Endodermal cell (in vitro differentiated cells): ENCODE data around the gene SIPA1L2. TPM values are rescaled to one million over a fixed set of nuclear protein-coding genes. Genes with fewer than 3 reads are reported as not detected.

Experiments used
- DNase-seq: peaks from one replicate; pipeline ENCODE4 v3.0.0-alpha.2; 2017
- H3K27ac ChIP-seq: 2 replicates; pipeline ENCODE4 v1.5.1; 2013; ENCODE audit warnings: mild to moderate bottlenecking, low read depth, low read length, moderate library complexity
- H3K27me3 ChIP-seq: 2 replicates; pipeline ENCODE4 v1.6.1; 2013; ENCODE audit warnings: mild to moderate bottlenecking, low read length, moderate library complexity; ENCODE audit not compliant: insufficient read depth, control insufficient read depth, poor library complexity, severe bottlenecking
- H3K36me3 ChIP-seq: 2 replicates; pipeline ENCODE4 v1.7.0; 2013; ENCODE audit warnings: mild to moderate bottlenecking, low read length, moderate library complexity; ENCODE audit not compliant: control insufficient read depth, insufficient read depth
- H3K4me1 ChIP-seq: one replicate; pipeline ENCODE4 v1.7.0; 2013; ENCODE audit warnings: low read length; ENCODE audit not compliant: control insufficient read depth, insufficient read depth
- H3K4me3 ChIP-seq: 2 replicates; pipeline ENCODE4 v1.5.1; 2013; ENCODE audit warnings: mild to moderate bottlenecking, low read length, moderate library complexity
- H3K9ac ChIP-seq: 2 replicates; pipeline ENCODE4 v1.6.1; 2013; ENCODE audit warnings: mild to moderate bottlenecking, low read length, moderate library complexity; ENCODE audit not compliant: poor library complexity, severe bottlenecking; ENCODE audit errors: extremely low read depth
- H3K9me3 ChIP-seq: 2 replicates; pipeline ENCODE4 v1.6.1; 2013; ENCODE audit warnings: mild to moderate bottlenecking, low read length, moderate library complexity; ENCODE audit not compliant: control insufficient read depth
- H3K27ac Mint-ChIP-seq: 2 replicates; pipeline ENCODE4 v1.8.0; 2020; ENCODE audit warnings: mixed read lengths
- H3K27me3 Mint-ChIP-seq: 2 replicates; pipeline ENCODE4 v1.8.0; 2021; ENCODE audit warnings: mild to moderate bottlenecking, mixed read lengths; ENCODE audit not compliant: insufficient read depth
- H3K36me3 Mint-ChIP-seq: 2 replicates; pipeline ENCODE4 v1.8.0; 2020; ENCODE audit warnings: low read depth, mixed read lengths
- H3K4me1 Mint-ChIP-seq: 2 replicates; pipeline ENCODE4 v1.8.0; 2020; ENCODE audit warnings: mixed read lengths
- H3K4me3 Mint-ChIP-seq: 2 replicates; pipeline ENCODE4 v1.8.0; 2020; ENCODE audit warnings: mild to moderate bottlenecking, moderate library complexity, mixed read lengths
- H3K9me3 Mint-ChIP-seq: 2 replicates; pipeline ENCODE4 v1.8.0; 2020; ENCODE audit warnings: mild to moderate bottlenecking, mixed read lengths
- CTCF ChIP-seq: fragments of 200-600 bp; sonication (generic); conservative IDR thresholded peaks from 2 replicates; pipeline ENCODE4 v1.5.0; 2021; ENCODE audit warnings: antibody characterized with exemption, mild to moderate bottlenecking
- WGBS, 2 experiments: methylation state at CpG; one replicate each; pipeline versions ENCODE4 v1.1.5 to v1.1.7; 2013; ENCODE audit warnings: missing lambda C conversion rate in 2 of 2, mixed read lengths in 1 of 2; ENCODE audit not compliant: insufficient coverage in 1 of 2, insufficient read length in 1 of 2; 5-methylcytosine and 5-hydroxymethylcytosine counted together
- total RNA-seq, 2 donors: library from RNA; stranded (reverse); fragmentation: NEBNext Ultra II Directional in 1 of 2; extraction: Animal tissue kit (Norgen Biotek cat#: 25700) in 1 of 2; gene quantifications; 2 replicates in 1 of 2; 3 replicates in 1 of 2; pipeline ENCODE4 v1.2.1, GENCODE V29; 2021

Gene SIPA1L2
- total RNA-seq, 2 donors from 2014 or later: 34.7 to 41.5 TPM

DNA sequence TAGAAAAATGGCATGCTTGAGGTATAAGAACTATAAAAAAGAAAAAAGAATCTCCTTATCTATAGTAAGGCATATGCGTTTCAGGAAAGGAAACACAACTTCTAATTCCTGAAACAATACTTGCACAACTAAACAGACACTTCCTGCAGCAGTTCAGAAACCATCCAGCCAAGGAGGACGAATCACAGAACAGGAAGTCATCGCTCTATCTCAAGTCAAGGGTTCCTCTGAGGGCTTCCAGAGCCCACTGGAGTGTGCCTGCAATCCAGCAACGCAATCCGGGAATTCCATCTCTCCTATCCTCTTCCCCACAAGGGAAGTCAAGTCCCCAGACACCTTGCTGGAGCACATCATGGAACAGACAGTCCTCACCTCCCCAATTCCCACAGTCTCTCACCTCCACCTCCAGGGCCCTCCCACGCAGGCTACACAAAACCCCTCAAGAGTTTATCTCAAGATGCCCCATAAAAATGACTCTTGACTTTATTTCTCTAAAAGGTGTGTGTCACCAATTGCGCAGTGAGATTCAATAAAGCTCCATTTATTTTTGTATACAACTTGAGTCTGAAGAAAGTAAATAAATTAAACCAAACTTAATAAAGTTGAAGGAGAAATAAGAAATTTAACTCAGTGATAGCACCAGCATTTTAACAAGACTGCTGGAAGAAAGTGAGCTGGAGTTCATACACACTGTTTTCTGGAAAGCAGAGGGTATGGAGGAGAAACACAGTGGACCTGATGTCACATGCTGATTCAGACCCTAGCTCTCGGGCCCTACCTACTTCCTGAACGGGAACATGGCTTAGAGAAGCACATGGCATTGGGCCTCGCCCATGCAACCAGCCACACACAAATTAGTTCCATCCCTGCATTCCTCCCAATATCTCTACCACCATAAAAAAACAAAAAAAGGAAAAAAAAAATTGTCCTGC lies 39.9 kb downstream of the SIPA1L2 start:
- no peak overlapping the region for H3K9ac ChIP-seq
- no peak overlapping the region for H3K27ac ChIP-seq
- no peak overlapping the region for H3K4me3 ChIP-seq
- Mint-ChIP-seq H3K4me3 (no peak overlapping the region), H3K36me3 (peaks cover 4% of the 10 kb centered on the region), H3K27me3 (no peaks in the 10 kb centered on the region), H3K4me1 (peaks cover 46% of the 10 kb centered on the region), H3K9me3 (no peaks in the 10 kb centered on the region), H3K27ac (no peak overlapping the region)
- DNase-seq: no peak
- peaks cover 10% of the 10 kb centered on the region for H3K4me1 ChIP-seq
- H3K9me3 ChIP-seq: no peaks in the 10 kb centered on the region
- WGBS, 2 experiments: 95 to 100% methylated on average over 3 to 10 of the region's 10 CpGs
- H3K36me3 ChIP-seq: peaks cover 53% of the 10 kb centered on the region
- TF ChIP-seq CTCF: no peak
- no peaks in the 10 kb centered on the region for H3K27me3 ChIP-seq

DNA sequence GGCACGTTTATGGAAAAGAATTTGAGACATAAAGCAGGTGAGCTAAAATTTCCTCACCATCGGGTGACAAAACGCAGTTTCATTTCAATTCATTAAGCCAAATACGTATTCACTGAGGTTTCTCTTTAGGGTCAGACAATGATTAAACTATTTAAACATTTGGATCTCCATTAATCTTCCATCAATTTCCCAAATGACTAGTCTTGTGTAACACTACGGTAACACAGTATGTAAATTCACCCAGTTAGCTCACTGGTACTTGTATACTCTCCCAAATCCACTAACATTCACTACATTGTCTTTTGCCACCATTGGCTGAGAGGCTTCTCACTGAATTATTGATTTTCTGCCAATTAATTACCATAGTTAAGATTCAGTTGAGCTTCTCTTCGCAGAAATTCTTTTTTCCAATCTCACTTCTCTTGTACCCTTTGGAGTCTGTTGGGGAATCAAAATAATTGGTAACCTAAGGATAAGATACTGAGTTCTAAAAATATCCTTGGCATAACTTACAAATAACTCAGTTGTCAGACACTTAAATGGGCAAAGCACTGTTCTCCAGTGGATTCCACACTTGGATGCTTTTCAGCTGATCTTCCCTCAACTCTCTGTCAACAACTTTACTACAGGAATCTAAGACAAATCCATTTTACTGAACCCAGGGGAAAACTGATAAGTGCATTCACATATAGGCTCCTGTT lies 40.7 kb downstream of the SIPA1L2 start:
- Histone ChIP-seq H3K36me3 (peaks cover 53% of the 10 kb centered on the region), H3K4me1 (peaks cover 10% of the 10 kb centered on the region), H3K27me3 (no peaks in the 10 kb centered on the region), H3K9me3 (no peaks in the 10 kb centered on the region), H3K9ac (no peak overlapping the region), H3K27ac (no peak overlapping the region), H3K4me3 (no peak overlapping the region)
- no peaks in the 10 kb centered on the region for H3K9me3 Mint-ChIP-seq
- H3K4me1 Mint-ChIP-seq: peaks cover 43% of the 10 kb centered on the region
- DNase-seq: no peak
- no peaks in the 10 kb centered on the region for H3K27me3 Mint-ChIP-seq
- TF ChIP-seq CTCF: no peak
- no peak overlapping the region for H3K27ac Mint-ChIP-seq
- H3K4me3 Mint-ChIP-seq: no peak overlapping the region
- 93 to 94% methylated on average over 5 to 6 of the region's 6 CpGs for WGBS, 2 experiments
- peaks cover 4% of the 10 kb centered on the region for H3K36me3 Mint-ChIP-seq

DNA sequence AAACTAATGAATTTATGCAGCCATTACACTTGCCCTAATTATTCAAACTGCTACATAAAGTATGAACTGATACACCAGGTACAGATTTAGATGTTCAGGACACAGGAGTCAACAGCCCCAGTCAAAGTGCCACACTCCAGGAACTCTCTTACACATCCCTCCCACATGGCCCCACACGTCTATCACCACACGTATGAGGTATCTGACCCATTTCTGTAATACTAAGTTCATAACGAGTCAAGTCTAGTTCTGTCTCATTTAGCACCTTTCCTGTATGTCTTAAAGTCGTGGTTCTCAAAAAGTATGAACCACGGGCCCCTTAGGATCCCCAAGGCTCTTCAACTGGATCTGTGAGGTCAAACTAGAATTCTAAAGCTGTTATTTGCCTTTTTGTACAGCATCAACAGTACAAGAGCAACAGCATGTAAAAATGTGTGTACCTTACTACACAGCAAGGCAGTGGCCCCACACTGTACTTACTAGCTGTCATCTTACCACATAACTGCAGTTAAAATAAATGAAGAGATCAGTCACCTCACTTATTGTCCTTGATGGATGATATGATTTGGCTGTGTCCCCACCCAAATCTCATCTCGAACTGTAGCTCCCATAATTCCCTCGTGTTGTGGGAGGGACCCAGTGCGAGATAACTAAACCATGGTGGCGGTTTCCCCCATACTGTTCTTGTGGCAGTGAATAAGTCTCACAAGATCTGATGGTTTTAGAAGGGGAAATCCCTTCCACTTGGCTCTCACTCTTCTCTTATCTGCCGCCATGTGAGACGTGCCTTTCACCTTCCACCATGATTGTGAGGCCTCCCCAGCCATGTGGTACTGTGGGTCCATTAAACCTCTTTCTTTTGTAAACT lies 42.6 kb downstream of the SIPA1L2 start:
- peaks cover 63% of the 10 kb centered on the region for H3K36me3 ChIP-seq
- no peak overlapping the region for H3K27ac ChIP-seq
- WGBS, 2 experiments: 72 to 76% methylated on average over 8 to 11 of the region's 11 CpGs
- DNase-seq: no peak
- Mint-ChIP-seq H3K27me3 (no peaks in the 10 kb centered on the region), H3K4me3 (no peak overlapping the region), H3K9me3 (no peaks in the 10 kb centered on the region), H3K4me1 (peaks cover 36% of the 10 kb centered on the region), H3K27ac (no peak overlapping the region), H3K36me3 (peaks cover 4% of the 10 kb centered on the region)
- H3K4me1 ChIP-seq: peaks cover 10% of the 10 kb centered on the region
- TF ChIP-seq CTCF: no peak
- H3K4me3 ChIP-seq: no peak overlapping the region
- H3K9me3 ChIP-seq: no peaks in the 10 kb centered on the region
- H3K9ac ChIP-seq: no peak overlapping the region
- H3K27me3 ChIP-seq: no peaks in the 10 kb centered on the region
